Measurements from ENCODE around the gene AMZ1. TPM values are rescaled to one million over a fixed set of nuclear protein-coding genes. Genes with fewer than 3 reads are reported as not detected.
"Not testable (repeated sequence)": the region's sequence is repeated elsewhere in the genome, so short reads cannot be mapped to it uniquely, and the experiment has no call there.

AMZ1 gene
- total RNA-seq, 1 donor from 2014 or later = 9.1 TPM

GRCh38 chr7:2738766-2739549, 51.0 kb downstream of the AMZ1 start:
- Mint-ChIP-seq H3K27ac (ENCODE audit: unreplicated experiment) (no peak overlapping the region), H3K36me3 (ENCODE audit: low read depth) (peaks cover 6% of the 10 kb centered on the region), H3K9me3 (ENCODE audit: low read depth) (no peaks in the 10 kb centered on the region), H3K27me3 (ENCODE audit: low read depth) (no peaks in the 10 kb centered on the region), H3K4me1 (ENCODE audit: low read depth) (peaks cover 10% of the 10 kb centered on the region), H3K4me3 (ENCODE audit: unreplicated experiment) (no peak overlapping the region)
- DNase-seq (ENCODE audit: low spot score) = peak; percentile 87
- TF ChIP-seq CTCF (IDR thresholded peaks at IDR 0.05) = no peak

GRCh38 chr7:2743523-2744185, 55.7 kb downstream of the AMZ1 start:
- not testable (repeated sequence) for H3K4me1 Mint-ChIP-seq (ENCODE audit: low read depth); H3K4me3 Mint-ChIP-seq (ENCODE audit: unreplicated experiment); H3K27me3 Mint-ChIP-seq (ENCODE audit: low read depth); H3K27ac Mint-ChIP-seq (ENCODE audit: unreplicated experiment)
- peaks cover 17% of the 10 kb centered on the region for H3K36me3 Mint-ChIP-seq (ENCODE audit: low read depth)
- H3K9me3 Mint-ChIP-seq (ENCODE audit: low read depth) = peaks cover 16% of the 10 kb centered on the region
- DNase-seq (ENCODE audit: low spot score) = peak; percentile 44

- not testable (repeated sequence) for H3K27me3 Mint-ChIP-seq (ENCODE audit: low read depth); H3K4me3 Mint-ChIP-seq (ENCODE audit: unreplicated experiment); DNase-seq (ENCODE audit: low spot score); H3K27ac Mint-ChIP-seq (ENCODE audit: unreplicated experiment)
- Mint-ChIP-seq H3K36me3 (ENCODE audit: low read depth) (peaks cover 12% of the 10 kb centered on the region), H3K9me3 (ENCODE audit: low read depth) (peaks cover 16% of the 10 kb centered on the region), H3K4me1 (ENCODE audit: low read depth) (peaks cover 31% of the 10 kb centered on the region)
These were observed 60.7 kb downstream of the AMZ1 start for GRCh38 chr7:2748684-2749083.

GRCh38 chr7:2750004-2750407, 62.0 kb downstream of the AMZ1 start:
- H3K36me3 Mint-ChIP-seq (ENCODE audit: low read depth) = peaks cover 12% of the 10 kb centered on the region
- no peaks in the 10 kb centered on the region for H3K27me3 Mint-ChIP-seq (ENCODE audit: low read depth)
- H3K4me3 Mint-ChIP-seq (ENCODE audit: unreplicated experiment) = no peak overlapping the region
- H3K27ac Mint-ChIP-seq (ENCODE audit: unreplicated experiment) = peak overlapping the region; percentile 85
- peak; percentile 25 for TF ChIP-seq CTCF (IDR thresholded peaks at IDR 0.05)
- H3K9me3 Mint-ChIP-seq (ENCODE audit: low read depth) = peaks cover 12% of the 10 kb centered on the region
- no peak for DNase-seq (ENCODE audit: low spot score)
- peaks cover 39% of the 10 kb centered on the region for H3K4me1 Mint-ChIP-seq (ENCODE audit: low read depth)

- Mint-ChIP-seq H3K9me3 (ENCODE audit: low read depth) (peaks cover 9% of the 10 kb centered on the region), H3K36me3 (ENCODE audit: low read depth) (peaks cover 13% of the 10 kb centered on the region), H3K4me1 (ENCODE audit: low read depth) (peaks cover 49% of the 10 kb centered on the region), H3K27me3 (ENCODE audit: low read depth) (no peaks in the 10 kb centered on the region), H3K4me3 (ENCODE audit: unreplicated experiment) (no peak overlapping the region), H3K27ac (ENCODE audit: unreplicated experiment) (peak overlapping the region; percentile 85)
- no peak for DNase-seq (ENCODE audit: low spot score)
- TF ChIP-seq CTCF (IDR thresholded peaks at IDR 0.05) = no peak
These were observed 63.1 kb downstream of the AMZ1 start for GRCh38 chr7:2751086-2751485.

GRCh38 chr7:2753148-2753547, 65.1 kb downstream of the AMZ1 start:
- H3K4me1 Mint-ChIP-seq (ENCODE audit: low read depth) = peaks cover 70% of the 10 kb centered on the region
- DNase-seq (ENCODE audit: low spot score) = no peak
- TF ChIP-seq CTCF (IDR thresholded peaks at IDR 0.05) = no peak
- peaks cover 6% of the 10 kb centered on the region for H3K9me3 Mint-ChIP-seq (ENCODE audit: low read depth)
- H3K4me3 Mint-ChIP-seq (ENCODE audit: unreplicated experiment) = no peak overlapping the region
- peaks cover 10% of the 10 kb centered on the region for H3K36me3 Mint-ChIP-seq (ENCODE audit: low read depth)
- no peak overlapping the region for H3K27ac Mint-ChIP-seq (ENCODE audit: unreplicated experiment)
- H3K27me3 Mint-ChIP-seq (ENCODE audit: low read depth) = no peaks in the 10 kb centered on the region
